ENCODE results near the gene DERA. TPM values are rescaled to one million over a fixed set of nuclear protein-coding genes. Genes with fewer than 3 reads are reported as not detected.
"Not testable (repeated sequence)": the region's sequence is repeated elsewhere in the genome, so short reads cannot be mapped to it uniquely, and the experiment has no call there.

The DERA gene
- total and polyA plus RNA-seq, 11 donors: 19.0 to 44.3 (median 23.8) TPM

- WGBS, 4 donors: 88 to 91% (median 89%) methylated on average over 3 of the region's 3 CpGs
- ATAC-seq (no peak), DNase-seq (no peak)
- no peak overlapping the region for H3K4me3 ChIP-seq
- no peak overlapping the region for H3K27ac ChIP-seq
- H3K36me3 ChIP-seq: no peaks in the 10 kb centered on the region
- peaks cover 0 to 42% (median 8%) of the 10 kb centered on the region in 12 donors for H3K9me3 ChIP-seq
- no peaks in the 10 kb centered on the region for H3K27me3 ChIP-seq
- intact Hi-C loops (cut with DNase I): no loop called here
- H3K4me1 ChIP-seq: no peaks in the 10 kb centered on the region
- TF ChIP-seq POLR2A (IDR thresholded peaks at IDR 0.05): no peak
- TF ChIP-seq CTCF (IDR thresholded peaks at IDR 0.05): no peak
Measured at GRCh38 chr12:15936751-15937150, 25.6 kb downstream of the DERA start.

- intact Hi-C loops (cut with DNase I): no loop called here
- DNase-seq (no peak), ATAC-seq (no peak)
- no peak overlapping the region for H3K4me3 ChIP-seq
- H3K4me1 ChIP-seq: no peaks in the 10 kb centered on the region
- H3K36me3 ChIP-seq: no peaks in the 10 kb centered on the region
- no peak overlapping the region for H3K27ac ChIP-seq
- TF ChIP-seq POLR2A (IDR thresholded peaks at IDR 0.05) (no peak), CTCF (IDR thresholded peaks at IDR 0.05) (no peak)
- H3K27me3 ChIP-seq: no peaks in the 10 kb centered on the region
- H3K9me3 ChIP-seq: peaks cover 0 to 50% (median 8%) of the 10 kb centered on the region in 12 donors
Measured at GRCh38 chr12:15937902-15938301, 26.8 kb downstream of the DERA start.

- WGBS, 4 donors: 85 to 98% (median 94%) methylated on average over 1 of the region's 1 CpG
Measured at GRCh38 chr12:15939111-15939510, 28.0 kb downstream of the DERA start.

GRCh38 chr12:15942475-15942874 lies 31.3 kb downstream of the DERA start:
- Histone ChIP-seq H3K27me3 (no peaks in the 10 kb centered on the region), H3K4me3 (no peak overlapping the region), H3K27ac (no peak overlapping the region), H3K9me3 (peaks cover 0 to 50% (median 8%) of the 10 kb centered on the region in 12 donors), H3K4me1 (no peaks in the 10 kb centered on the region), H3K36me3 (no peaks in the 10 kb centered on the region)
- no peak for TF ChIP-seq POLR2A (IDR thresholded peaks at IDR 0.05)
- no peak for TF ChIP-seq CTCF (IDR thresholded peaks at IDR 0.05)
- WGBS, 4 donors: 89 to 95% (median 93%) methylated on average over 5 of the region's 5 CpGs
- no peak for DNase-seq
- intact Hi-C loops (cut with DNase I): no loop called here
- no peak for ATAC-seq

More at GRCh38 chr12:15939111-15939510, 28.0 kb downstream of the DERA start:
- Histone ChIP-seq H3K36me3 (no peaks in the 10 kb centered on the region), H3K27ac (no peak overlapping the region), H3K9me3 (peaks cover 0 to 50% (median 8%) of the 10 kb centered on the region in 12 donors), H3K4me3 (no peak overlapping the region), H3K27me3 (no peaks in the 10 kb centered on the region), H3K4me1 (no peaks in the 10 kb centered on the region)
- DNase-seq: no peak
- TF ChIP-seq POLR2A (IDR thresholded peaks at IDR 0.05) (no peak), CTCF (IDR thresholded peaks at IDR 0.05) (no peak)
- no peak for ATAC-seq
- intact Hi-C loops (cut with DNase I): no loop called here

GRCh38 chr12:15943519-15943918 lies 32.4 kb downstream of the DERA start:
- DNase-seq; H3K4me1 ChIP-seq; ATAC-seq; H3K27me3 ChIP-seq; H3K4me3 ChIP-seq; H3K27ac ChIP-seq; H3K36me3 ChIP-seq; intact Hi-C loops (cut with DNase I): not testable (repeated sequence)
- WGBS, 4 donors: 95 to 98% (median 96%) methylated on average over 5 of the region's 5 CpGs
- H3K9me3 ChIP-seq: peaks cover 0 to 51% (median 7%) of the 10 kb centered on the region in 12 donors

- H3K4me3 ChIP-seq; H3K4me1 ChIP-seq; H3K27ac ChIP-seq; ATAC-seq; DNase-seq; H3K27me3 ChIP-seq; intact Hi-C loops (cut with DNase I); H3K36me3 ChIP-seq: not testable (repeated sequence)
- 88 to 91% (median 90%) methylated on average over 10 of the region's 10 CpGs for WGBS, 4 donors
- peaks cover 0 to 21% (median 0%) of the 10 kb centered on the region in 12 donors for H3K9me3 ChIP-seq
Measured at GRCh38 chr12:15948461-15948860, 37.3 kb downstream of the DERA start.
